HG02840 (cell line): ENCODE data around the gene SYNE3.

Source experiments
- ATAC-seq: cut with Tn5 transposase; IDR thresholded peaks from one replicate; pipeline ENCODE4 v1.9.1; 2021; ENCODE audit warnings: mild to moderate bottlenecking, moderate library complexity, moderate number of reproducible peaks; ENCODE audit not compliant: unreplicated experiment, low FRiP score

The SYNE3 gene

GRCh38 chr14:95477411-95478269 is 38.8 kb downstream of the SYNE3 start:
- no peak for ATAC-seq

- no peak for ATAC-seq
Measured at GRCh38 chr14:95476747-95477146, 39.7 kb downstream of the SYNE3 start.

- no peak for ATAC-seq
Measured at GRCh38 chr14:95475540-95476240, 40.8 kb downstream of the SYNE3 start.

GRCh38 chr14:95474941-95475340 is 41.5 kb downstream of the SYNE3 start:
- no peak for ATAC-seq

- ATAC-seq = no peak
Measured at GRCh38 chr14:95474486-95474885, 42.0 kb downstream of the SYNE3 start.

GRCh38 chr14:95472819-95473251 is 43.6 kb downstream of the SYNE3 start:
- ATAC-seq = no peak

- ATAC-seq = no peak
Measured at GRCh38 chr14:95471476-95471875, 45.0 kb downstream of the SYNE3 start.

- no peak for ATAC-seq
Measured at GRCh38 chr14:95471016-95471415, 45.4 kb downstream of the SYNE3 start.

- ATAC-seq = no peak
Measured at GRCh38 chr14:95469134-95469481, 47.3 kb downstream of the SYNE3 start.

- no peak for ATAC-seq
Measured at GRCh38 chr14:95468448-95469133, 47.9 kb downstream of the SYNE3 start.

GRCh38 chr14:95467657-95468056 is 48.8 kb downstream of the SYNE3 start:
- ATAC-seq = no peak

- no peak for ATAC-seq
Measured at GRCh38 chr14:95467232-95467631, 49.2 kb downstream of the SYNE3 start.
